ENCODE measurements around the gene OTUD1.

DNA sequence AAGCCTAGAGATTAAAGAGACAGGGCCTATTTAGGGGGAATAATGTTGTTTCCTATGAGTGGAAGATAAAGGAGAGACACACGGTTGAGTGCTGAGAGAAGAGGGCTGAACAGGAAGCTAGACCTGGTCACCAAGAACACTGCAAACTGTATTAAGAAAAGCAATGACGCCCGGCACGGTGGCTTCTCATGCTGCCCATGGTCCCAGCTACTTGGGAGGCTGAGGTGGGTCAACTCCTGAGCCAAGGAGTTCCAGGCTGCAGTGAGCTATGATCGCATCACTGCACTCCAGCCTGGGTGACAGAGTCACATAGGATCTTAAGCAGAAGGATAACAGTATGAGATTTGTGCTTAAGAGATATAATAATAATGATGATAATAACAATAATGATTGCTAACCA is 19.7 kb upstream of the OTUD1 start:
- no peak for TF ChIP-seq EZH2 (IDR thresholded peaks at IDR 0.05; ENCODE audit: borderline replicate concordance, low read depth, low read length, poor library complexity, severe bottlenecking)
- TF ChIP-seq, protein P1, sequence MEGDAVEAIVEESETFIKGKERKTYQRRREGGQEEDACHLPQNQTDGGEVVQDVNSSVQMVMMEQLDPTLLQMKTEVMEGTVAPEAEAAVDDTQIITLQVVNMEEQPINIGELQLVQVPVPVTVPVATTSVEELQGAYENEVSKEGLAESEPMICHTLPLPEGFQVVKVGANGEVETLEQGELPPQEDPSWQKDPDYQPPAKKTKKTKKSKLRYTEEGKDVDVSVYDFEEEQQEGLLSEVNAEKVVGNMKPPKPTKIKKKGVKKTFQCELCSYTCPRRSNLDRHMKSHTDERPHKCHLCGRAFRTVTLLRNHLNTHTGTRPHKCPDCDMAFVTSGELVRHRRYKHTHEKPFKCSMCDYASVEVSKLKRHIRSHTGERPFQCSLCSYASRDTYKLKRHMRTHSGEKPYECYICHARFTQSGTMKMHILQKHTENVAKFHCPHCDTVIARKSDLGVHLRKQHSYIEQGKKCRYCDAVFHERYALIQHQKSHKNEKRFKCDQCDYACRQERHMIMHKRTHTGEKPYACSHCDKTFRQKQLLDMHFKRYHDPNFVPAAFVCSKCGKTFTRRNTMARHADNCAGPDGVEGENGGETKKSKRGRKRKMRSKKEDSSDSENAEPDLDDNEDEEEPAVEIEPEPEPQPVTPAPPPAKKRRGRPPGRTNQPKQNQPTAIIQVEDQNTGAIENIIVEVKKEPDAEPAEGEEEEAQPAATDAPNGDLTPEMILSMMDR (conservative IDR thresholded peaks at IDR 0.05; ENCODE audit: low read depth, low read length): no peak

Data from A673 (cell line).